Measurements from ENCODE around the gene ATP2B2. TPM values are rescaled to one million over a fixed set of nuclear protein-coding genes. Genes with fewer than 3 reads are reported as not detected.

ATP2B2 gene
- total RNA-seq, 1 experiment from 2014 or later = not detected

DNA sequence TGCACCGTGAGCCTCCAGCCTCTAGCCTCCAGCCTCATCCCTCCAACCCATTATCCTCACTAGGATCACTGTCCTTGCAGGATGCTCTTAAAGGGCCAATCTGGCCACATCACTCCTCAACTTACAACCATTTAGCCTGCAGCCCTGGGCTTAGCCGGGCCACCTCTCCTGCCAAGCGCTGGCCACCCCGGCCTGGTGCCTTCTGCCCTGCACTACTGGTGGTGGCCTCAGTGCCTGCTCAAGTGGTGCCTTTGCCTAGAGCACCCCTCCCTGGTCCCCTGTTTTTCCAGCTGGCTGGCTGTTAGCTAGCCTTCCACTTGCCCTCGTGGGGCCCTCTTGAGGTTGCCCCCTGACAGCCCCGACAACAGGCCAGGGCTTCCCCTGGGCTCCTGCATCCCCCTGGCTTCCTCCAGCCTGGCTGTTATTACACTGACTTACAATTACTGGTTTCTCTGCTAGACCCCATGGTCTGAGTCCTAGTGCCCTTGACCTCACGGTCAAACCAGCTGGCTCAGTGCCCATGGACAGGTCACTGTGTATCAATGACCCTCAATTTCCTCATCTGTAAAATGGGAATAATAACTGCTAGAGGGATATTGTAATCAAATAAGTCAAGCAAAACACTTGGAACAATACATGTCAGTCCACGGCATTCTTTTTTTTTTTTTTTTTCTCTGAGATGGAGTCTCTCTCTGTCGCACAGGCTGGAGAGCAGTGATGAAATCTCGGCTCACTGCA is 15.5 kb downstream of the ATP2B2 start (continued):
- TF ChIP-seq ZNF274 (IDR thresholded peaks at IDR 0.05; ENCODE audit: low read depth, low read length) = no peak
- TF ChIP-seq ELF1 (IDR thresholded peaks at IDR 0.05; ENCODE audit: borderline replicate concordance, low read depth) = no peak
- TF ChIP-seq CBX3 (IDR thresholded peaks at IDR 0.05; ENCODE audit: low read depth) = no peak
- TF ChIP-seq CEBPB (IDR thresholded peaks at IDR 0.05; ENCODE audit: low read depth) = no peak
- TF ChIP-seq CTCF (IDR thresholded peaks at IDR 0.05 in 2 of 3, conservative IDR thresholded peaks at IDR 0.05 in 1 of 3; ENCODE audit: borderline replicate concordance in 1 of 3, insufficient read depth in 1 of 3, low read depth in 2 of 3, low read length in 2 of 3) = no peak

GRCh38 chr3:10487988-10488633 is 17.3 kb downstream of the ATP2B2 start:
- Histone ChIP-seq H3K36me3 (ENCODE audit: control insufficient read depth in 1 of 2, insufficient read depth in 2 of 2, low read length in 2 of 2) (no peaks in the 10 kb centered on the region), H3K79me2 (ENCODE audit: insufficient read depth, low read length) (no peaks in the 10 kb centered on the region), H2AFZ (ENCODE audit: low read depth, low read length, poor library complexity, severe bottlenecking) (no peak overlapping the region), H3K9ac (ENCODE audit: low read length) (no peak overlapping the region), H3K4me3 (replicated peaks in 1 of 2; ENCODE audit: low read depth in 1 of 2, low read length in 2 of 2) (no peak overlapping the region), H3K9me2 (ENCODE audit: insufficient read depth) (no peaks in the 10 kb centered on the region), H3K4me2 (ENCODE audit: low read length) (no peak overlapping the region), H4K20me1 (ENCODE audit: insufficient read depth) (no peaks in the 10 kb centered on the region), H3K27me3 (ENCODE audit: insufficient read depth, low read length) (no peaks in the 10 kb centered on the region), H3K27ac (ENCODE audit: low read depth, low read length) (no peak overlapping the region), H3K4me1 (ENCODE audit: control insufficient read depth in 1 of 2, insufficient read depth in 2 of 2, low read length in 2 of 2) (no peaks in the 10 kb centered on the region), H3K9me3 (ENCODE audit: control insufficient read depth in 1 of 2, insufficient read depth in 1 of 2, low read depth in 1 of 2, low read length in 2 of 2) (no peaks in the 10 kb centered on the region)
- intact Hi-C loops (cut with micrococcal nuclease) = no loop called here
- ChIA-PET RAD21 (ENCODE audit: low non-redundant PET in 1 of 2, low total read pairs in 2 of 2, uncharacterized antibody in 2 of 2, unreplicated experiment in 2 of 2) (no interaction called here), POLR2A (no interaction called here), CTCF (no interaction called here)
- ATAC-seq (no peak), DNase-seq (ENCODE audit: low read depth, low spot score) (no peak)
- no TSS peak for BruUV-seq (replicated peaks)
- TF ChIP-seq SIN3A (IDR thresholded peaks at IDR 0.05; ENCODE audit: low read depth) (no peak), EGR1 (IDR thresholded peaks at IDR 0.05; ENCODE audit: low read depth) (no peak), ATF3 (IDR thresholded peaks at IDR 0.05) (no peak), CTCF (IDR thresholded peaks at IDR 0.05 in 2 of 3, conservative IDR thresholded peaks at IDR 0.05 in 1 of 3; ENCODE audit: borderline replicate concordance in 1 of 3, insufficient read depth in 1 of 3, low read depth in 2 of 3, low read length in 2 of 3) (no peak), EZH2phosphoT487 (IDR thresholded peaks at IDR 0.05; ENCODE audit: borderline replicate concordance) (no peak), FOSL1 (IDR thresholded peaks at IDR 0.05; ENCODE audit: low read depth) (no peak), REST (IDR thresholded peaks at IDR 0.05; ENCODE audit: low read depth) (no peak), TCF7L2 (IDR thresholded peaks at IDR 0.05; ENCODE audit: borderline replicate concordance, extremely low read depth, insufficient read depth, insufficient read length) (no peak)
- TF ChIP-seq, protein P1, sequence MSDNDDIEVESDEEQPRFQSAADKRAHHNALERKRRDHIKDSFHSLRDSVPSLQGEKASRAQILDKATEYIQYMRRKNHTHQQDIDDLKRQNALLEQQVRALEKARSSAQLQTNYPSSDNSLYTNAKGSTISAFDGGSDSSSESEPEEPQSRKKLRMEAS (IDR thresholded peaks at IDR 0.05) = no peak

All from HCT116 (cell line).